Measurements from ENCODE around the gene SERAC1.
"Not testable (repeated sequence)": the region's sequence is repeated elsewhere in the genome, so short reads cannot be mapped to it uniquely, and the experiment has no call there.

SERAC1 gene

GRCh38 chr6:158208226-158209030 is 40.4 kb upstream of the SERAC1 start:
- H3K9ac ChIP-seq (ENCODE audit: low read length); H3K36me3 ChIP-seq (ENCODE audit: insufficient read depth, low read length); H3K27ac ChIP-seq (ENCODE audit: low read depth, low read length, poor library complexity, severe bottlenecking); H3K9me3 ChIP-seq (ENCODE audit: low read length); H3F3A ChIP-seq (ENCODE audit: insufficient read depth, low read length); H3K4me3 ChIP-seq (ENCODE audit: low read depth, low read length, poor library complexity, severe bottlenecking); H3K79me2 ChIP-seq (ENCODE audit: insufficient read depth, low read length); H3K4me1 ChIP-seq (ENCODE audit: insufficient read depth, low read length, severe bottlenecking); H3K4me2 ChIP-seq (ENCODE audit: low read length); H2AFZ ChIP-seq (ENCODE audit: low read length); H4K20me1 ChIP-seq (ENCODE audit: insufficient read depth, low read length); H3K9me2 ChIP-seq (ENCODE audit: low read depth, low read length); H3K27me3 ChIP-seq (ENCODE audit: insufficient read depth, low read length): not testable (repeated sequence)

GRCh38 chr6:158207422-158207788 is 39.3 kb upstream of the SERAC1 start:
- H3K9ac ChIP-seq (ENCODE audit: low read length): no peak overlapping the region
- H2AFZ ChIP-seq (ENCODE audit: low read length): no peak overlapping the region
- no peak overlapping the region for H3K4me2 ChIP-seq (ENCODE audit: low read length)
- no peak overlapping the region for H3K27ac ChIP-seq (ENCODE audit: low read depth, low read length, poor library complexity, severe bottlenecking)
- no peak for TF ChIP-seq EZH2 (IDR thresholded peaks at IDR 0.05; ENCODE audit: borderline replicate concordance, low read length)
- no peak for TF ChIP-seq CTCF (IDR thresholded peaks at IDR 0.05; ENCODE audit: low read length)
- no peaks in the 10 kb centered on the region for H3K9me3 ChIP-seq (ENCODE audit: low read length)
- 0 out of 2 replicates have a peak, but pooled peaks cover 4% of the 10 kb centered on the region for H3K27me3 ChIP-seq (ENCODE audit: insufficient read depth, low read length)
- no peaks in the 10 kb centered on the region for H3K9me2 ChIP-seq (ENCODE audit: low read depth, low read length)
- no peaks in the 10 kb centered on the region for H3F3A ChIP-seq (ENCODE audit: insufficient read depth, low read length)
- no peak overlapping the region for H3K4me3 ChIP-seq (ENCODE audit: low read depth, low read length, poor library complexity, severe bottlenecking)
- no peaks in the 10 kb centered on the region for H3K79me2 ChIP-seq (ENCODE audit: insufficient read depth, low read length)
- no peaks in the 10 kb centered on the region for H3K36me3 ChIP-seq (ENCODE audit: insufficient read depth, low read length)
- H3K4me1 ChIP-seq (ENCODE audit: insufficient read depth, low read length, severe bottlenecking): no peaks in the 10 kb centered on the region
- no peaks in the 10 kb centered on the region for H4K20me1 ChIP-seq (ENCODE audit: insufficient read depth, low read length)

- Histone ChIP-seq H3F3A (ENCODE audit: insufficient read depth, low read length) (no peaks in the 10 kb centered on the region), H3K27ac (ENCODE audit: low read depth, low read length, poor library complexity, severe bottlenecking) (no peak overlapping the region), H3K4me2 (ENCODE audit: low read length) (no peak overlapping the region)
These were observed 38.8 kb upstream of the SERAC1 start for GRCh38 chr6:158206740-158207421.

More at GRCh38 chr6:158206740-158207421, 38.8 kb upstream of the SERAC1 start:
- Histone ChIP-seq H3K27me3 (ENCODE audit: insufficient read depth, low read length) (0 out of 2 replicates have a peak, but pooled peaks cover 4% of the 10 kb centered on the region), H3K4me3 (ENCODE audit: low read depth, low read length, poor library complexity, severe bottlenecking) (no peak overlapping the region), H4K20me1 (ENCODE audit: insufficient read depth, low read length) (no peaks in the 10 kb centered on the region), H3K79me2 (ENCODE audit: insufficient read depth, low read length) (no peaks in the 10 kb centered on the region), H2AFZ (ENCODE audit: low read length) (no peak overlapping the region), H3K36me3 (ENCODE audit: insufficient read depth, low read length) (no peaks in the 10 kb centered on the region), H3K9ac (ENCODE audit: low read length) (no peak overlapping the region), H3K4me1 (ENCODE audit: insufficient read depth, low read length, severe bottlenecking) (no peaks in the 10 kb centered on the region), H3K9me3 (ENCODE audit: low read length) (no peaks in the 10 kb centered on the region), H3K9me2 (ENCODE audit: low read depth, low read length) (no peaks in the 10 kb centered on the region)
- TF ChIP-seq EZH2 (IDR thresholded peaks at IDR 0.05; ENCODE audit: borderline replicate concordance, low read length): no peak
- no peak for TF ChIP-seq CTCF (IDR thresholded peaks at IDR 0.05; ENCODE audit: low read length)
